ENCODE data around the gene IGSF21.

IGSF21 gene

DNA sequence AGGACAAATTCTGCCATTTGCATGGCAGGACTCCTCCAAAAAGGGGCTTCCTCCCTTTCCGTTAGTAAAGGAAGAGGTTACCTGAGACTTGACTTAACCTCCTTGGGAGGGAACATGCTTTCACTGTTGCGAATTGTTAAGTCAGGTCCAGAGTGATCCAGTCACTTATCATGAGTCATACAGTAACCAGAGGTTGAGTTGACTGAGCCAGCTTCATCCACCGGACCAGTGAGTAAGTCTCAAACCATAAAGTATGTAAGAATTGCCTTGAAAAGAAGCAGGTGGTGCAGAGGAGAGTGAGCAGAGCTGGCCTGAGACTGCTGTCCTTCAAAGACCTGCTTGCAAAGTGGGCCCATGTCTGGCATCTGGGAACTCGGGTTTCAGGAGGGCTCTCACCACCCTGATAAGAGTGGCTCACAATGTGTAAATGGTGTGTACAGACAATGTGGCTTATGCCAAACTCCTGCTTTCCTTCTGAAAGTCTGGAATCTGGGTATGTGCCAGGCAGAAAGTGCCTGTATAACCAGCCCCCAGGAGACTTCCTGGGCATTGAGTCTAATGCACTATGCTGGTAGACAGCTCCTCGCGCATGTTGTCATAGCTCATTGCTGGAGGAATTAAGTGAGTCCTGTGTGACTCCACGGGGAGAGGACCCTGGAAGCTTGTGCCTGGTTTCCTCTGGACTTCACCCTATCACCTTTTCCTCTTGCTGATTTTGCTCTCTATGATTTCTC lies 288.8 kb downstream of the IGSF21 start:
- no peak for DNase-seq (ENCODE audit: low read depth in 2 of 3, low spot score in 1 of 3)

- no peak for DNase-seq (ENCODE audit: low read depth in 2 of 3, low spot score in 1 of 3)
These were observed 290.0 kb downstream of the IGSF21 start for GRCh38 chr1:18397641-18398040.

DNA sequence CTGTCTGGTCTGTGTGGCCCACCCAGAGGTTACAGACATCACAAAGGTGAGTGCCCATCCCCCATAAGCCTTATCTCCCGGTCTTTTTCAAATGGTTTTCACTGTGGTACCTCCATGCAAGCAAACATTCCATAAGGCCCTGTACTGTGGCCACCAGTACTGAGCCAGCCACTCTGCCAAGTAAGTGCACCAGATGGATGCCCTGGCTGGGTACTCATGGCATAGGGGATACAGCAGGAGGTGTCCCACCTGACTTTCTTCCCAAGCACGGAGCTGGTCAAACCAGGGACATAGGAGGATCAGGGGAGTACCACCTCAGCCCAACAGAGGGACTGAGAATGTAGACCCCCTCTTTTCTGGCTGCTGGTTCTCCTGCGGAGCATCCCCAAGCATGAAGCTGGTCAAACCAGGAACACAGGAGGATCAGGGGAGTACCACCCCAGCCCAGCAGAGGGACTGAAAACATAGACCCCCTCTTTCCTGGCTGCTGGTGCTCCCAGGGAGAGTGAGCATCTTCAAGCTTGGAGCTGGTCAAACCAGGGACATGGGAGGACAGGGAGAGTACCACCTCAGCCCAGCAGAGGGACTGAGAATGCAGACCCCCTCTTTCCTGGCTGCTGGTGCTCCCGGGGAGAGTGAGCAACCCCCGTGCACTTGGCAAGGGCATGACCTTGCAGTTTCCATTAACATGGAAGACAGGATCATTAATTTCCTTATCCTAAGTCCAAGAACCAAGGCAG lies 291.4 kb downstream of the IGSF21 start:
- no peak for DNase-seq (ENCODE audit: low read depth in 2 of 3, low spot score in 1 of 3)

- DNase-seq (ENCODE audit: low read depth in 2 of 3, low spot score in 1 of 3), result no peak
These were observed 292.9 kb downstream of the IGSF21 start for GRCh38 chr1:18400347-18401102.

GRCh38 chr1:18401921-18402320 lies 294.3 kb downstream of the IGSF21 start:
- no peak for DNase-seq (ENCODE audit: low read depth in 2 of 3, low spot score in 1 of 3)

DNA sequence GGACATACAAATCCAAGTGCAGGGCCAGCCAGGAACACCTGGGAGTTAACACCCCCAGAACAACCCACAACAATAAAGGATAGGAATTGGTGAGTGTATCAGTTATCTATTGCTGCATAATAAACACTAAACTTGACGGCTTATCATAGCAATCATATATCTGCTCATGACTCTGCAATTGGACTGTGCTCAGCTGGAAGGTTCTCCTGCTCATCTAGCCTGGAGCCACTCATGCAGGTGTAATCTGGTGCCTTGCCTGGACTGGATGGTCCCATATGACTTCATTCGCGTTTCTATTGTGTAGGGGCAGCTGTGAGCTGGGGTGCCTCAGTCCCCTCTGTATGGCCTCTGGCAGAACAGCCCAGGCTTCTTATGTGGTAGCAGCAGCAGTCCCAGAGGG lies 296.9 kb downstream of the IGSF21 start:
- DNase-seq (ENCODE audit: low read depth in 2 of 3, low spot score in 1 of 3), result no peak

- DNase-seq (ENCODE audit: low read depth in 2 of 3, low spot score in 1 of 3), result no peak
These were observed 299.8 kb downstream of the IGSF21 start for GRCh38 chr1:18407166-18408045.

GRCh38 chr1:18408656-18409370 lies 301.2 kb downstream of the IGSF21 start:
- DNase-seq (ENCODE audit: low read depth in 2 of 3, low spot score in 1 of 3), result no peak

GRCh38 chr1:18409609-18410237 lies 302.1 kb downstream of the IGSF21 start:
- DNase-seq (ENCODE audit: low read depth in 2 of 3, low spot score in 1 of 3), result no peak

- DNase-seq (ENCODE audit: low read depth in 2 of 3, low spot score in 1 of 3), result no peak
These were observed 302.8 kb downstream of the IGSF21 start for GRCh38 chr1:18410407-18410806.

DNA sequence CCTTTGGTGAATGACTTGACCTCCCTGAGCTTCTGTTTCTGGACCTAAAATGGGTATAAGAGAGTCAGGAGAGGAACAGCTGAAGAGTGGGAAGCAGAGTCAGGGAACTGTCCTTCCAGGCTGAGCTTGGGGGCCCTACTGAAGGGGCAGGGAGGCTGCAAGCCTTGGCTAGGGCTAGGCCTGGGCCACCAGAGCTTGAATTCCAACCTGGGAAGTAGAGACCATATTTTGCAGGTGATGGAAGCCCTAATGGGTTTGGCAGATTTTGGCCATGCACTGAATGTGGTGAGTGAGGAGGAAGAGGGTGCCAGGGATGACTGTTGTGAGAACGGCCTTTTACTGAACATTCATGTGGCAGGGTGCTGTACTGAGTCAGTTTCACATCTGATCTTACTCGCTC lies 303.7 kb downstream of the IGSF21 start:
- no peak for DNase-seq (ENCODE audit: low read depth in 2 of 3, low spot score in 1 of 3)

DNA sequence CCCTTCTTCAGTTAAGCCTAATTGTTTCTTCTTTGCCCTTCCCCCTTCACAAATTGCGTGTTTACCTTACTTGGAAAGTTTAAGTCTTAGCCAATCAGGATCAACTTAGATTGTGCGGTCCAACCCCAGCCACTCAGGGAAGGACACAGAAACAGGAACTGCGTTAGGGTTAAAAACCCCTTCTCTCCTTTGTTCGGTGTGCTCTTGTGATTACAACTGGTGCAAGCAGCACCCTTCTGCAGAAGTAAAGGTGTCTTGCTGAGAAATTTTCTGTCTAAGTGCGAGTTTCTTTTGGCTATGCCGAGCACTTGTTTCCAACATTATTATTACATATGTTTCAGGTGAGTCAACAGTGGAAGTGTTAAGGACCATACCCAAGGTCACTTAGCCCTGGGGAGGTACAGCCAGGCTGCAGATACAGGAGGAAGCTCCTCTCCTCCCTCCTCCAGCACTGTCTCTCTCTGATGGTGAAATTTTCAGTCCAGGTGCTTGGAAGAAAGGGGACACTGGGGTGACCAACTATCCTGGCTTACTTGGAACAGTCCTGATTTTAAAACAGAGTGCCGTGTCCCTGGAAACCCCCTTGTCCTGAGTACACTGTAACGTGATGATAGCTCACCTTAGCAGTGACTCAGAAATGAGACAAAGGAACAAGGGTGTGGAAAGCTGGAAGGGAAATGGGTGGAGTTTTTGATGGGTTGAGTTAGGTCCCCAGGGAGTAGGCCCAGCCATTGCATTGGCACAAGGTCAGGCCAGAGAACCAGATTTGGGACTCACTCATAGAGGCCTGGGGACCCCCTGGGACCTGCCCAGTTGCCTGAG lies 304.4 kb downstream of the IGSF21 start:
- DNase-seq (ENCODE audit: low read depth in 2 of 3, low spot score in 1 of 3), result no peak

- no peak for DNase-seq (ENCODE audit: low read depth in 2 of 3, low spot score in 1 of 3)
These were observed 305.3 kb downstream of the IGSF21 start for GRCh38 chr1:18412882-18413353.

DNA sequence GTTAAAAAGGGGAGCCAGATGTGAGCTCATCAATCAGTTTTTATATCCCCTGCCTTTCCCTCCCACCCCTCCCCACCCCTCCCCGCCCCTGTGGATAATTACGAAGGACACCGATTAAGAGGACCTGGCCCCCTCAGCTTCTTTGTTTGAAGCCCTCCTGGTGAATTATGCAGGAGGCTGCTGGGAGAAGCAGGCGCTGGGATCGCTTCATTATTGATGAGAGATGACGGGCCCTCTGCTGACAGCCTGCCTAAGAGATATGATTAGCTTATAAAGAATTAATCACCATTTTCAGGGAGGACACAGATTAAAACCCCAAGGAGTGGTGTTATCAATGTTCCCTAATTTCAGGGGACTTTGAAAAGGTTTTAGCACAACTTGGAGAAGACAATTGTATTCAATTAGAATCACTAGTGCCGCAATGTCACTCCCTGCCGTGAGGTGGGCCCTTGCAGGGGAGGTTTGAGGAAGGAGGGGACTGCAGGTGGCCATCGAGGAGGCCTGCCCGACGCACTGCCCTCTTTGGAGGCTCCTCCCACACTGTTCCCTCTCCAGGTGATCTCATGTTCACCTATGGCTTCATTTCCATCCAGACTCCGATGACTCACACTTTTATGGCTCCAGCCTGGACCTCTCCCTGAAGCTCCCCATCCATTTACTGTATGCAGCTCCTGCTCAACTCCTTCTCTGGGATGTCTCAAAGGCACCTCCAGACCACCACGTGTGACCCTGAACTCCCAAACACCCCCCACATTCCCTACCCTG lies 306.1 kb downstream of the IGSF21 start:
- no peak for DNase-seq (ENCODE audit: low read depth in 2 of 3, low spot score in 1 of 3)

DNA sequence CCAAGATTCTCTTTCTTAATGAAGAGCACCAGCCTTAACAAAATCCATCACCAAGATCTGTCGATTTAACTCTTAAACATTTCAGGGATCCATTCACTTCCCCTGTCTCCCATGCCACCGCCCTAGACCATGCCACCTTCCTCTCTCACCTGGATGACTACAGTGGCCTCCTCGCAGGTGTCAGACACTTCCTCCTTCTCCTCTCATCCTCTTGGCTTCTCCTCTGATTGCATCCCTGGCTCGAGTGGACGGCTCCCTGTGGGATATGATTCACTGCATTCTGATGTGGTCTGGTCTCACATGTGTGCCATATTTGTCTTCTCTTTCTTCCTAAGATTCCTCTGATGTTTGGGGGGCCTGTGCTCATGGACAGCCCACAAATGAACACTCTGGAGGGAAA lies 306.7 kb downstream of the IGSF21 start:
- no peak for DNase-seq (ENCODE audit: low read depth in 2 of 3, low spot score in 1 of 3)

- no peak for DNase-seq (ENCODE audit: low read depth in 2 of 3, low spot score in 1 of 3)
These were observed 307.4 kb downstream of the IGSF21 start for GRCh38 chr1:18414872-18415447.

- DNase-seq (ENCODE audit: low read depth in 2 of 3, low spot score in 1 of 3), result no peak
These were observed 307.9 kb downstream of the IGSF21 start for GRCh38 chr1:18415448-18416027.

Measured in stimulated activated CD4-positive, alpha-beta T cell treated with anti-CD3 and anti-CD28 coated beads, Interleukin-12 subunit alpha, Interleukin-12 subunit beta, amount 100 ng/mL, for 48 hours (primary cell).